H1 (cell line): Measurements from ENCODE around the gene ATP1A1. TPM values are rescaled to one million over a fixed set of nuclear protein-coding genes. Genes with fewer than 3 reads are reported as not detected.

Experiments
- CHD7 ChIP-seq: fragments of 300-600 bp; sonication (generic); IDR thresholded peaks from 2 replicates; pipeline ENCODE4 v1.7.1; 2012; ENCODE audit warnings: low read length, moderate library complexity, mild to moderate bottlenecking, inconsistent platforms; ENCODE audit not compliant: insufficient replicate concordance
- CREB1 ChIP-seq: IDR thresholded peaks from 2 replicates; pipeline ENCODE4 v1.6.1; 2012; ENCODE audit warnings: inconsistent platforms
- CTCF ChIP-seq, 3 experiments: IDR thresholded peaks; 1 replicate in 2 of 3; 2 replicates in 1 of 3; pipeline versions ENCODE4 v1.5.1 to v1.6.1; 2011; ENCODE audit warnings: low read length in 3 of 3, mild to moderate bottlenecking in 3 of 3, inconsistent platforms in 2 of 3, low read depth in 1 of 3, moderate library complexity in 1 of 3; ENCODE audit not compliant: insufficient read depth in 1 of 3; ENCODE audit errors: control extremely low read depth in 1 of 3
- HDAC6 ChIP-seq: IDR thresholded peaks from one replicate; pipeline ENCODE4 v1.7.1; 2012; ENCODE audit warnings: low read depth, mild to moderate bottlenecking, inconsistent platforms, low read length, moderate library complexity
- RXRA ChIP-seq: IDR thresholded peaks from 2 replicates; pipeline ENCODE4 v1.6.1; 2011; ENCODE audit warnings: low read depth, mild to moderate bottlenecking, low read length, moderate library complexity; ENCODE audit not compliant: insufficient read depth
- SIX5 ChIP-seq: IDR thresholded peaks from 2 replicates; pipeline ENCODE4 v1.6.1; 2011; ENCODE audit warnings: mild to moderate bottlenecking, low read depth, low read length
- ZNF274 ChIP-seq: IDR thresholded peaks from 2 replicates; pipeline ENCODE4 v1.7.0; 2012; ENCODE audit warnings: low read length, borderline replicate concordance; ENCODE audit errors: extremely low read depth
- polyA plus RNA-seq, 7 experiments: library from polyadenylated mRNA; depleted of rRNA in 3 of 7; stranded (reverse) in 5 of 7; unstranded in 2 of 7; fragments of >200 nt in 5 of 7; fragments of 200-250 nt in 2 of 7; gene quantifications; 1 replicate in 5 of 7; 2 replicates in 1 of 7; 4 replicates in 1 of 7; pipeline versions ENCODE4 v1.2.1 to v1.2.3, GENCODE V29; 2011 to 2013; ENCODE audit warnings: missing spikeins in 2 of 7, mixed read lengths in 2 of 7
- total RNA-seq: library from RNA; stranded (reverse); fragmentation: NEBNext Ultra II Directional; extraction: Animal tissue kit (Norgen Biotek cat#: 25700); gene quantifications from 2 replicates; pipeline ENCODE4 v1.2.1, GENCODE V29; 2021

The ATP1A1 gene
- total and polyA plus RNA-seq, 2 of the 8 experiments (the other 6 are each of a cell fraction or from before 2014, with no cell fraction given) = 222 to 325 TPM

- TF ChIP-seq CHD7 = no peak
- TF ChIP-seq HDAC6 = no peak
- TF ChIP-seq ZNF274 = no peak
- TF ChIP-seq SIX5 = no peak
- no peak for TF ChIP-seq CTCF (IDR thresholded peaks at IDR 0.05; ENCODE audit: control extremely low read depth in 1 of 3, insufficient read depth in 1 of 3, low read depth in 1 of 3, low read length in 3 of 3)
- TF ChIP-seq CREB1 = 0 out of 2 replicates have a peak, but pooled peaks have one; percentile 7
- TF ChIP-seq RXRA = no peak
These were observed 45.2 kb downstream of the ATP1A1 start (continued) for GRCh38 chr1:116418091-116418830.
